B cell (primary cell): ENCODE results near the gene SIKE1.

ENCODE experiments used
- EZH2 ChIP-seq: IDR thresholded peaks from 2 replicates; pipeline ENCODE4 v1.6.1; 2012; ENCODE audit warnings: borderline replicate concordance, low read depth, mild to moderate bottlenecking, moderate library complexity, low read length; ENCODE audit not compliant: insufficient read depth, poor library complexity, severe bottlenecking
- TF ChIP-seq, protein P1 (sequence below): fragments of 200-600 bp; IDR thresholded peaks from one replicate; pipeline ENCODE4 v1.8.0; 2022; ENCODE audit warnings: antibody characterized with exemption, mild to moderate bottlenecking

DNA sequence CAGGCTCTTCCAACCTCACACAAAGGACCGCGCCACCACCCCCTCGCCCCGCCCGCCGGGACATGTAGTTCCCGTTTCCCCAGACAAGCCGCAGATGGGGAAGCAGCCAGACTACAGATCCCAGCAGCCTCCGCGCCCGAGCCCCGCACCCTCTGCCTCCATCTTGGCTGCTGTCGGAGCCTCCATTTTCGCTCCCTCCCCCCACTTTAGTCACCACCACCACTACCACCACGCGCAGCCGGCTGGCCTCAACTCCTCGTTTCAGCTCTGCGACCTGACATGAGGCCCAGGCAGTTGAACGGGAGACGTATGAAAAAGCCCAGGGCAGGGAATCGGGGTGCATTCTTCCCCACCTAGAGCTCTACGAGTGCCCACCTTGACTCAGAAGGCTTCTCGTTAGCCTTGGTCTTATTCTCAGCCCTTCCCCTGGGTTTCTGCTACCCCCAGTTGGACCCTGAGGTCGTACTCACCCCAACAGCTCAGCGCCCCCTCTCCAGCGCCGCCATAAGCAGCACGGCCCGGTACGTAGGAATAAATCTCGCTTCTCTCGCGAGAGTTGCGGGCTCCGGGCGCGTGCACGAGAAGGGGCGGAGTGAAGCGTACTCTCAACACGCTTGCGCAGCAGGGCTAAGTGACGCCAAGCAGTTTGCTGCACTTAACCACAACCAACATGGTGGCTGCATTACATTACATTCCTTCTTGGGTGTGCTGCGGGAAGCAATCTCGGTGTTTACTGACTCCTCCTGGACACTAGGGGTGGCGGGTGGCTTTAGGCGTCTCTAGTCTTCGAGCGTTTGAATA is 22.8 kb downstream of the SIKE1 start, which contains the start of gene CSDE1:
- TF ChIP-seq, protein P1, sequence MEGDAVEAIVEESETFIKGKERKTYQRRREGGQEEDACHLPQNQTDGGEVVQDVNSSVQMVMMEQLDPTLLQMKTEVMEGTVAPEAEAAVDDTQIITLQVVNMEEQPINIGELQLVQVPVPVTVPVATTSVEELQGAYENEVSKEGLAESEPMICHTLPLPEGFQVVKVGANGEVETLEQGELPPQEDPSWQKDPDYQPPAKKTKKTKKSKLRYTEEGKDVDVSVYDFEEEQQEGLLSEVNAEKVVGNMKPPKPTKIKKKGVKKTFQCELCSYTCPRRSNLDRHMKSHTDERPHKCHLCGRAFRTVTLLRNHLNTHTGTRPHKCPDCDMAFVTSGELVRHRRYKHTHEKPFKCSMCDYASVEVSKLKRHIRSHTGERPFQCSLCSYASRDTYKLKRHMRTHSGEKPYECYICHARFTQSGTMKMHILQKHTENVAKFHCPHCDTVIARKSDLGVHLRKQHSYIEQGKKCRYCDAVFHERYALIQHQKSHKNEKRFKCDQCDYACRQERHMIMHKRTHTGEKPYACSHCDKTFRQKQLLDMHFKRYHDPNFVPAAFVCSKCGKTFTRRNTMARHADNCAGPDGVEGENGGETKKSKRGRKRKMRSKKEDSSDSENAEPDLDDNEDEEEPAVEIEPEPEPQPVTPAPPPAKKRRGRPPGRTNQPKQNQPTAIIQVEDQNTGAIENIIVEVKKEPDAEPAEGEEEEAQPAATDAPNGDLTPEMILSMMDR = no peak
- no peak for TF ChIP-seq EZH2
